ENCODE measurements around the gene PLET1.
"Not testable (repeated sequence)": the region's sequence is repeated elsewhere in the genome, so short reads cannot be mapped to it uniquely, and the experiment has no call there.

PLET1 gene

DNA sequence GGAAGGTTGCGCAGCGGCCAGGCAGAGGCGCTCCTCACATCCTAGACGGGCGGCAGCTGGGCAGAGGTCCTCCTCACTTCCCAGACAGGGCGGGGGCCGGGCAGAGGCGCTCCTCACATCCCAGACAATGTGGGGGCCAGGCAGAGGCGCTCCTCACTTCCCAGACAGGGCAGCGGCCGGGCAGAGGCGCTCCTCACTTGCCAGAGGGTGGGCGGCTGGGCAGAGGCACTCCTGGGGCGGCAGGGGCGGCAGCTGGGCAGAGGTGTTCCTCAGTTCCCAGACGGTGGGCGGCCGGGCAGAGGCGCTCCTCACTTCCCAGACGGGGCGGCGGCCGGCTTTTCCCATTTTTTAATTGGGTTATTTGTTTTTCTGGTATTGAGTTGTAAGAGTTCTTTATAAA is 54.6 kb downstream of the PLET1 start:
- no peak for DNase-seq

DNA sequence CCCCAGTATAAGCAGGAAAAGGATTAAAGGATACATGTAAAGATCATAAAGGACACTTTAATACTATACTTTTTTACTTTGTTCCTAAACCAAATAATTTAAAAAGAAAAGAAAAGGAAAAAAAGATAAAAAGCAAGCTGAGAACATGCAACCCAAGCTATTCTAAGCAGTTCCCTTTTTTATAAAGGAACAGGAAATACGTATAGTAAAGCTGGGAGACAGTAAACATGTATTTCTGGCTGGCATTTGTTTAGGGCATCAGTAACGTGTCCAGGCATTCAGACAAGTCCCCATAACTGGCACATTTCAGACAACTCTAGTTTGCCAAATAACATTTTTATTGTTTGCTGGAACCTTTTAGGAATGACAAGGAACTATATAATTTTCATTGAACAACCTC is 60.4 kb downstream of the PLET1 start:
- DNase-seq = no peak

DNA sequence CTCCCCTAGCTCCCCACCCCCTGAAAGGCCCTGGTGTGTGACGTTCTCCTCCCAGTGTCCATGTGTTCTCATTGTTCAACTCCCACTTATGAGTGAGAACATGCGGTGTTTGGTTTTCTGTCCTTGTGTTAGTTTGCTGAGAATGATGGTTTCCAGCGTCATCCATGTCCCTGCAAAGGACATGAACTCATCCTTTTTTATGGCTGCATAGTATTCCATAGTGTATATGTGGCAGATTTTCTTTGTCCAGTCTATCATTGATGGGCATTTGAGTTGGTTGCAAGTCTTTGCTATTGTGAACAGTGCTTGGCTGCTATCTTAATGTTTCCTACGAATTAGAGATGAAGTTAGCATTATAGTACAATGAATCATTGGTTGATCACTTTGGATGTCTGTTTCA is 61.6 kb downstream of the PLET1 start:
- not testable (repeated sequence) for DNase-seq

All from CD4-positive, alpha-beta T cell treated with Interleukin-4 for 4 hours (primary cell).